DMS114 treated with DMSO at 0.1 percent for 48 hours (cell line): Measurements from ENCODE around the gene TDRD9.
"Not testable (repeated sequence)": the region's sequence is repeated elsewhere in the genome, so short reads cannot be mapped to it uniquely, and the experiment has no call there.

ENCODE experiments used
- DNase-seq: peaks from one replicate; lab custom pipeline; 2025; ENCODE audit not compliant: unreplicated experiment; lab: John Stamatoyannopoulos, UW

The TDRD9 gene

DNA sequence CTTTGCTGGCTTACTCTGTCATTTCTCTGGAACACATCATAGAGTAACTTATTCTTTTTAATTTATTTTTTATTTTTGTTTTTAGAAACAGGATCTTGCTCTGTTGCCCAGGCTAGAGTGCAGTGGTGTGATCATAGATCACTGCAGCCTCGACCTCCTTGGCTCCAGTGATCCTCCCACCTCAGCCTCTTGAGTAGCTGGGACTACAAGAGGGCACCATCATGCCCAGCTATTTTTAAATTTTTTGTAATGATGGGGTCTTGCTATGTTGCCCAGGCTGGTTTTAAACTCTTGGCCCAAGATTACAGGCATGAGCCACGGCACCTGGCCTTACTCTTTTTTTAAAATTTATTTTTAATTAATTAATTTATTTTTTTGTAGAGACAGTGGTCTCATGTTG, 46.3 kb downstream of the TDRD9 start:
- DNase-seq = no peak

DNA sequence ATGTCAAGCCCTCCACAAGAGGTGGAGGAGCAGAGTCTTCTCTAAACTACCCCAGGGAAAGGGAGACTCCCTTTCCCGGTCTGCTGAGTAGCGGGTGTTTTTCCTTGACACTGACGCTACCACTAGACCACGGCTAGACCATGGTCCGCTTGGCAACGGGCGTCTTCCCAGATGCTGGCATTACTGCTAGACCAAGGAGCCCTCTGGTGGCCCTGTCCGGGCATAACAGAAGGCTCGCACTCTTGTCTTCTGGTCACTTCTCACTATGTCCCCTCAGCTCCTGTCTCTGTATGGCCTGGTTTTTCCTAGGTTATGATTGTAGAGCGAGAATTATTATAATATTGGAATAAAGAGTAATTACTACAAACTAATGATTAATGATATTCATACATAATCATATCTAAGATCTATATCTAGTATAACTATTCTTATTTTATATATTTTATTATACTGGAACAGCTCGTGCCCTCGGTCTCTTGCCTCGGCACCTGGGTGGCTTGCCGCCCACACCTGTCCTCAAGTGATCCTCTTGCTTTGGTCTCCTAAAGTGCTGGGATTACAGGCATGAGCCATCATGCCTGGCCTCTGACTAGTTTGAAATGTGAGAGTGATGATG, 52.5 kb downstream of the TDRD9 start:
- DNase-seq = not testable (repeated sequence)

DNA sequence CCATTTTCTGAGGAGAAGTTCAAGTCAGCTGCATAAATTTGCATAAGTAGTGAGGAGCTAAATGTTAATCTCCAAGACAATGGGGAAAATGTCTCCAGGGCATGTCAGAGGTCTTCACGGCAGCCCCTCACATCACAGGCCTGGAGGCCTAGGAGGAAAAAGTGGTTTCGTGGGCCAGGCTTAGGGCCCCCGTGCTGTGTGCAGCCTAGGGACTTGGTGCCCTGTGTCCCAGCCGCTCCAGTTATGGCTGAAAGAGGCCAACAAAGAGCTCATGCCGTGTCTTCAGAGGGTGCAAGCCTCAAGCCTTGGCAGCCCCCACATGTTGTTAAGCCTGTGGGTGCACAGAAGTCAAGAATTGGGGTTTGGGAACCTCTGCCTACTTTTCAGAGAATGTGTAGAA, 55.9 kb downstream of the TDRD9 start:
- no peak for DNase-seq

DNA sequence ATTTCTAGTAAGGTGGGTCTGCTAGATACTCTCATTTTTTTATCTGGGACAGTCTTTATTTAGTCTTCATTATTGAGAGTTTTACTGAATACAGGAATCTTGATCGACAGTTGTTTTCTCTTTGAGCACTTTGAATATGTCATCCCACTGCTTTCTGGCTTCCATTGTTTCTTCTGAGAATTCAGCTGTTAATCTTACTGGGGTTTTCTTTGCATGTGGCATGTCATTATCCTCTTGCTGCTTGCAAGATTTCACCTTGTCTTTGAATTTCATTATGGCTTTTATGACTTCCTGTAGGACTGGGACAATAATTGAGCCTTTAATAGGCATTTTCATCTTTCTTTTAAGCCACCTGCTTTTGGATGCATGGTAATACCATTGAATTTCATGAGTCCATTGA, 60.8 kb downstream of the TDRD9 start:
- no peak for DNase-seq

DNA sequence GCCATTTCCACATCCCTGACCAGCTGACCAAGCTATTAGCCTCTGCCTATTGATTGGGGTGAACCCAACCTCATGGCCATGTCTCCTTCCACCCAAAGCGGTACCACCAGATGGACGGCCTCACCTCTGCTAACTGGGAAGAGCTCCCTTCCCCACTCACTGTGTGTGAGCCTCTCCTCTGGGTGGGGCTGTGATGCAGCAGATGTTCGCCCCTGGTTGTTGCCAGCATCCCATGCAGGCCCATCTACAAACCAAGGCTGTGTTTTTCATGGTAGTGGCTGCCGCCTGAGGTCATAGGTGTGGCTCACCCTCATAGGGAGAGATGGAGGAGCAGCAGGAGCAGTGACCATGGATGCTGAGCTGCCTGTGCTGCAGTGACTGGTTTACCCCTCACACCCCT, 61.7 kb downstream of the TDRD9 start:
- DNase-seq = no peak

DNA sequence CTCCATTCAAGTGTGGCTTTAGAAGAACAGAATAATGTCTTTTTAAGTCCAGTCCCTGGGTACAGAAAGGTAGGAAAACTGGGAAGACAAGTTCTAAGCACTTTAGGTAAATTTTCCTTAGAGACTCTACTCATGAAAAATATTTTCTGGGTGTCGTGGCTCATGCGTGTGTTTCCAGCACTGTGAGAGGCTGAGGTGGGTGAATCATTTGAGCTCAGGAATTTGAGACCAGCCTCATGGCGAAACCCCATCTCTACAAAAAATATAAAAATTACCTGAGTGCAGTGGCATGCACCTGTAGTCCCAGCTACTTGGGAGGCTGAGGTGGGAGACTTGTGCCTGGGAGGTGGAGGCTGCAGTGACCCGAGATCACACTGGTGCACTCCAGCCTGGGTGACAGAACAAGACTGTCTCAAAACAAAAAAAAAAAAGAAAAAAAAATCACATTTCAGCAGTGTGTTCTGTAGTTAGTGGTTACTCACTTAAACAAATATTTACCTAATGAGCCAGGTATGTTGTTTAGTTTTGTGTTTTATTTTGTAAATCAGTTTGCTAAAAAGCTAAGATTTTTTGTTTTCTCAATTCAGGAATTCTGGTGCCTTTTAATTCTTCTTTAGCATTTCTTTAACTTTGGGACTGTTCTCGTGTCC, 66.4 kb downstream of the TDRD9 start:
- DNase-seq = no peak

GRCh38 chr14:103995876-103996275, 67.6 kb downstream of the TDRD9 start:
- no peak for DNase-seq

DNA sequence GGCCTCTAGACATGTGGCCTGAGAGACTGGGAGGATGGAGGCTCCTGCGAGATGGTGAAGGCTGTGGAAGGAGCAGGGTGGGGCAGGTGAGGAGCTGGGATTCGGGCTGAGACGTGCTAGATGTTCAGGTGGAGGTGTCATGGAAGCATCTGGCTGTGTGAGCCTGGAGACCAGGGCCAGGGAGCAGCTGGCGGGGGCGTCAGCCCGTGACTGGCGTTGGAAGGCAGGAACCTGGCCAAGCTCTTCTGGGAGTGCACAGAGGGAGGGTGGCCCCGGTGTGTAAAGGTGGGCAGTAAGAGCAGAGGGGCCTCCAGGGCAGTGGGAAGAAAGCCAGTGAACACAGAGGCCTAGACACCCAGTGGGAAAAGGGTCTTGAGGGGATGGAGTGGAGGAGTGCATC, 69.1 kb downstream of the TDRD9 start:
- no peak for DNase-seq

DNA sequence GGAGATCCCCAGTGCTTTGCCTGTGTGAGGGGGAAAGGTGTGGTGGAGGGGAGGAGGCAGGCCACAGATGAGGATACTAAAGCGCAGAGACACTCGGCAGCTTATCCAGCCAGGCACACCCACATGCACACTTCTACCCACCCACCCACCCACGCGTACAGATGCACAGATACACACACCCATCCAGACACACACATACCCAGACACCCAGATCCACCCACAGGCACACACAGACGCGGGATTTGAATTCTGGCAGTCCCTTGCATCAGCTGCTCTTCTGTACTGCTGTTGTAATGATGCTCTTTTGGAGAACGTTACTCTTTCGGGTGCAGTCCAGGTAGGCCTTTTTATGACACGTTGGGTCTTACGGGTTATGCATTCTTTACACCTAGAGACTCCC, 69.8 kb downstream of the TDRD9 start:
- no peak for DNase-seq

DNA sequence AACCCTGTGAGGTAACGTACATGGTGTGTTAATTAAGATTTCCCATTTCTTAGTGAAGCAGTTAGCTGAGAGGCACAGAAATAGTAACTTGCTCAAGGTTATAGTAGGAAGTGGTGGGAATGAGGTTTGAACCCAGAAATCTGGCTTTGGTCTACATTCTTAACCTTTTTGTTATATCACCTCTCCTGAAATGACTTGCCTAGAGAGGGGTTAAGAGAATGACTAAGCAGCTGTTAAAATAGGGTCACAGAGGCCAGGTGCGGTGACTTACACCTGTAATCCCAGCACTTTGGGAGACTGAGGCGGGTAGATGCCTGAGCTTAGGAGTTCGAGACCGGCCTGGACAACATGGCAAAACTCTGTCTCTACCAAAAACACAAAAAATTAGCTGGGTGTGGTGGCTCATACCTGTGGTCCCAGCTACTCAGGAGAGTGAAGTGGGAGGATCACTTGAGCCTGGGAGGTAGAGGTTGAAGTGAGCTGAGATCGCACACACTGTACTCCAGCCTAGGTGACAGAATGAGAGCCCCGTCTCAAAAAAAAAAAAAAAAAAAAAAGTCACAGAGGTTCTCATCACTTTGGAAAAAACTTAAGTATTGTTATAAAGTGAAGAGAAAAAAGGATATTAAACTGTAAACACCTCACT, 71.7 kb downstream of the TDRD9 start:
- DNase-seq = no peak

DNA sequence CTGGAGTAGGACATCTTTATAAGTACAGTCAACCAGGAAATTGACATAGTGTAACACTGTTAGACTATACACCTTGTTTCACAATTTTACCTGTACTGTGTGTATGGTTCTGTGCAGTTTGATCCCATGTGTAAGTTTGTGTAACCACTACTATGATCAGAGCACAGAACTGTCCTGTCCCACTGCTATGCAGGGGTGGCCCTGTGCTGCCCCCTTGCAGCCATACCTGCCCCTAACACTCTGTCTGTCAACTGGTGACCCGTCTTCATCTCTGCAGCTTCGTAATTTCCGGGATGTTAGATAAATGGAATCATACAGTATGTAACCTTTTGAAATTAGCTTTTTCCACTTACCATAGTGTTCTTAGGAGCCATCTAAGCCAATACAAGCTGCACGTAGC, 72.7 kb downstream of the TDRD9 start:
- no peak for DNase-seq

DNA sequence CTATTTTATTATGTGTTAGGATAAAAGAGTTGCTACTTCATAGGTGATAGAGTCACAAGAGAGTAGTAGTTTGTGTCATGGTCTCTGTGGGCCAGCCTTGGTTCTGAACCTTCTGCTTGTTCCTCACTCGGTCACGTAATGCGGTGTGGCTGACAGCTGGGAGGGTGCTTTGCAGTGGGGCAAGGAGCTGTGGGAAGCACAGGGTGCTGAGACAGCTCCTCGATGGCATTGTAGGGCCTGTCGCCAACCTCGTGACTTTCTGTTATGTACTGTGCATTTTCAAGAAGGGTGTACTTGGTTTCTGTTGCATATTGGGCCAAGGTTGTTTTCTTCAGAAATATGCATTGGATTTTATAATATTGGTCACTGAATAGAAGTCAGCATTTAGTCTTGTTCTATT, 75.4 kb downstream of the TDRD9 start:
- DNase-seq = no peak

GRCh38 chr14:104004849-104005248, 76.6 kb downstream of the TDRD9 start:
- no peak for DNase-seq

DNA sequence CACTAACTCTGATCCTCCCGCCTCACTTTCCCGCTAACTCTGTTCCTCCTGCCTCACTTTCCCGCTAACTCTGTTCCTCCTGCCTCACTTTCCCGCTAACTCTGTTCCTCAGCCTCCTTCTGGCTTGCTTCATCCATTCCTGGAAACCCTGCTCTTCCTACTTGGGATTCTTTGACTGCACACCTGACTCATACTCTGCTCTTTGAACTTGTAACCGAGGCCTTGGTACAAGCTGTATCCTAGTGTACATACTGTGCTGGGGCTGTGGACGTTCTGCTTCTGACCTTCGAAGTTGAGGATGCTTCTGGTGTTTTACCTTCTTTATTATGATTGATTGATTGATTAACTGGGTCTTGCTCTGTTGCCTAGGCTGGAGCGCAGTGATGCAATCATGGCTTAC, 77.2 kb downstream of the TDRD9 start:
- DNase-seq = no peak

- no peak for DNase-seq
Observed at GRCh38 chr14:104007121-104007520, 78.9 kb downstream of the TDRD9 start.

- no peak for DNase-seq
Observed at GRCh38 chr14:104009297-104009696, 81.0 kb downstream of the TDRD9 start.

GRCh38 chr14:104011824-104012517, 83.7 kb downstream of the TDRD9 start:
- no peak for DNase-seq

- no peak for DNase-seq
Observed at GRCh38 chr14:104014764-104015163, 86.5 kb downstream of the TDRD9 start.

DNA sequence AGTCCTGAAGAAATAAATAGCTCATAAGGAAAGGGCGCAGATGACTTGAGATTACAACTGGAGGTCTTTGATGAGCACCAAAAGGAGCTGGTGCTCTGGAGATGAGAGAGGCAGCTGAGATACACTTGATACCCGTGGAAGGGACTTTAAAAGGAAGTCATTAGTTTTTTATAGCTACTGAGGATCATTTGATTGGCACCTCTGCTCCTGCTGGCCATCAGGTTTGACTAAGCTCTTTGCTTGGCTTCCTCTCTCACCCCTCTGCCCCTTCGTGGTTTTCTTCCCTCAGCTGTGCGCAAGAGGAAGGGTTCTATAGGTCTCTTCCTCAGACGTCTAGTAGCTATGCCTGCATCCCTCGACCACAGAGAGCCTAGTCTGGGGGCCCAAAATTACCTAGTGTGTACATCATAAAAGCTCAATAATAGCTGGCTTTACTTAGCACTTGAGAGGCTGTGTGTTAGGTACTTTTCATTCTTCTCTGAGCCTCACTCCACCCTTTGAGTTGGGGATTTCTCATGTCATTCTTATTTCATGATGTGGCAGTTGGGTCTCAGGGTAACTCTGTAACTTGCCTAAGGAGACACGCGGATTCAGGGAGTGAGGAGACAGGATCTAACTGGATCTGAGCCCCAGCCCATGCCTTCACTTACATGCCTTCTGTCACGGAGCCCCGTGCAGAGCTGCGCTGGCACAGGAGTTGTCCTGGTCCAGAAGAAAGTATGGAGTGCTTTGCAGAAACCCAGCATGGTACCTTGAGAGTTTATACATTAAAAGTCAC, 88.8 kb downstream of the TDRD9 start:
- DNase-seq = no peak

GRCh38 chr14:104019029-104019428, 90.8 kb downstream of the TDRD9 start:
- no peak for DNase-seq

DNA sequence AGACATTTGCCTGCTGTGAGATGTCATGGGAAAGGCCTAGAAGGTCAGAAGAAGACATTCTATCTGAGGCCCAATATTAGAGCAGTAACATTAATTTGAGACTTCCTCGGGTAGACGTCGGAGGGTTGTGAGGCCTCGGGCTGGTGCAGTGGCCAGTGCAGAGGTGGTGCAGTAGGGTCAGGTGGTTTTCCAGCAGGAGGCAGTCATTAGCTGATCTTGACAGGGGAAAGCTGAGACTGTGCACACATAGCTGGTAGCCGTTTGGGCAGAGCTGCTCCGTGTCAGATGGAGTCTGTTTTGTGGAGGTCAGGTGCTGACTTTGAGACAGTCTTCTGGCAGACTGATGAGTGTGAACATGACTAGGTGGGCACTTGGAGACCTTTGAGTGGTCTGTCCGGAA, 91.5 kb downstream of the TDRD9 start:
- no peak for DNase-seq
